WERI-Rb-1 (cell line): ENCODE results near the gene CALB2.

ENCODE experiments used
- DNase-seq: peaks from one replicate; pipeline ENCODE4 v3.0.0-alpha.2; 2020
- H3K27ac ChIP-seq: fragments of 250-450 bp; sonication (Bioruptor Pico); 2 replicates; pipeline ENCODE4 v1.5.1; 2020; ENCODE audit warnings: mild to moderate bottlenecking, moderate library complexity
- H3K27me3 ChIP-seq: fragments of 250-450 bp; sonication (Bioruptor Pico); 2 replicates; pipeline ENCODE4 v1.5.1; 2021; ENCODE audit warnings: mild to moderate bottlenecking, low read depth, moderate library complexity; ENCODE audit not compliant: insufficient read depth, severe bottlenecking
- H3K36me3 ChIP-seq: fragments of 250-450 bp; sonication (Bioruptor Pico); 2 replicates; pipeline ENCODE4 v1.5.1; 2020; ENCODE audit warnings: mild to moderate bottlenecking, moderate library complexity
- H3K4me3 ChIP-seq: 2 replicates; pipeline ENCODE4 v1.5.1; 2011; ENCODE audit warnings: low read depth, mild to moderate bottlenecking, control low read depth, low read length
- H3K9me3 ChIP-seq: fragments of 250-450 bp; sonication (Bioruptor Pico); 2 replicates; pipeline ENCODE4 v1.5.1; 2021; ENCODE audit warnings: mild to moderate bottlenecking, moderate library complexity; ENCODE audit not compliant: severe bottlenecking
- CTCF ChIP-seq: IDR thresholded peaks from 2 replicates; pipeline ENCODE4 v1.5.1; 2011; ENCODE audit warnings: low read depth, mild to moderate bottlenecking, control low read depth, inconsistent platforms, low read length

CALB2 gene

GRCh38 chr16:71328151-71328550 is 30.4 kb upstream of the CALB2 start:
- no peak overlapping the region for H3K4me3 ChIP-seq
- no peak overlapping the region for H3K27ac ChIP-seq
- H3K9me3 ChIP-seq = no peaks in the 10 kb centered on the region
- DNase-seq = no peak
- no peak for TF ChIP-seq CTCF
- no peaks in the 10 kb centered on the region for H3K36me3 ChIP-seq
- H3K27me3 ChIP-seq = no peaks in the 10 kb centered on the region

GRCh38 chr16:71337631-71338030 is 20.9 kb upstream of the CALB2 start:
- H3K27ac ChIP-seq = no peak overlapping the region
- H3K27me3 ChIP-seq = no peaks in the 10 kb centered on the region
- H3K36me3 ChIP-seq = no peaks in the 10 kb centered on the region
- no peak for TF ChIP-seq CTCF
- H3K4me3 ChIP-seq = no peak overlapping the region
- no peak for DNase-seq
- H3K9me3 ChIP-seq = no peaks in the 10 kb centered on the region

- Histone ChIP-seq H3K27me3 (no peaks in the 10 kb centered on the region), H3K9me3 (no peaks in the 10 kb centered on the region), H3K27ac (no peak overlapping the region), H3K4me3 (no peak overlapping the region), H3K36me3 (no peaks in the 10 kb centered on the region)
- DNase-seq = no peak
- TF ChIP-seq CTCF = no peak
These were observed 20.3 kb upstream of the CALB2 start for GRCh38 chr16:71338193-71338592.

- H3K27ac ChIP-seq = no peak overlapping the region
- no peak for DNase-seq
These were observed 19.9 kb upstream of the CALB2 start for GRCh38 chr16:71338632-71339031.

GRCh38 chr16:71339236-71340171 is 19.0 kb upstream of the CALB2 start:
- H3K27ac ChIP-seq = no peak overlapping the region
- no peaks in the 10 kb centered on the region for H3K36me3 ChIP-seq
- DNase-seq = no peak
- H3K4me3 ChIP-seq = no peak overlapping the region
- TF ChIP-seq CTCF = no peak
- no peaks in the 10 kb centered on the region for H3K27me3 ChIP-seq
- H3K9me3 ChIP-seq = no peaks in the 10 kb centered on the region

More at GRCh38 chr16:71338632-71339031, 19.9 kb upstream of the CALB2 start:
- H3K27me3 ChIP-seq = no peaks in the 10 kb centered on the region
- no peaks in the 10 kb centered on the region for H3K9me3 ChIP-seq
- TF ChIP-seq CTCF = no peak
- no peak overlapping the region for H3K4me3 ChIP-seq
- H3K36me3 ChIP-seq = no peaks in the 10 kb centered on the region
